Measurements from ENCODE around the gene SMPX. TPM values are rescaled to one million over a fixed set of nuclear protein-coding genes. Genes with fewer than 3 reads are reported as not detected.

SMPX gene
- total and polyA plus RNA-seq, 2 experiments from 2014 or later, result not detected

- TF ChIP-seq ZNF462 (CRISPR knock-in tag; IDR thresholded peaks at IDR 0.05) (no peak), EZH2phosphoT487 (IDR thresholded peaks at IDR 0.05; ENCODE audit: unreplicated experiment) (no peak), NANOG (IDR thresholded peaks at IDR 0.05; ENCODE audit: borderline replicate concordance) (no peak), CREB1 (CRISPR knock-in tag; IDR thresholded peaks at IDR 0.05; ENCODE audit: low read depth) (no peak), POLR2AphosphoS5 (IDR thresholded peaks at IDR 0.05; ENCODE audit: low read depth) (no peak), ZNF331 (CRISPR knock-in tag; IDR thresholded peaks at IDR 0.05; ENCODE audit: low read depth) (no peak), CTCF (conservative IDR thresholded peaks at IDR 0.05; ENCODE audit: low read depth in 2 of 2) (no peak)
Measured at GRCh38 chrX:21715825-21716224, 42.1 kb downstream of the SMPX start (continued).

- H2AFZ ChIP-seq, result no peak overlapping the region
- H4K20me1 ChIP-seq (replicated peaks; ENCODE audit: insufficient read depth), result no peaks in the 10 kb centered on the region
- no peak overlapping the region for H3K4me2 ChIP-seq
- no peaks in the 10 kb centered on the region for H3F3A ChIP-seq (replicated peaks; ENCODE audit: low read depth)
- no peak for TF ChIP-seq REST (IDR thresholded peaks at IDR 0.05; ENCODE audit: unreplicated experiment)
- no peak for TF ChIP-seq ZNF331 (CRISPR knock-in tag; IDR thresholded peaks at IDR 0.05; ENCODE audit: low read depth)
- no peak for TF ChIP-seq CREB1 (CRISPR knock-in tag; IDR thresholded peaks at IDR 0.05; ENCODE audit: low read depth)
- no peak for TF ChIP-seq ETS1 (IDR thresholded peaks at IDR 0.05)
- no peak for TF ChIP-seq EZH2phosphoT487 (IDR thresholded peaks at IDR 0.05; ENCODE audit: unreplicated experiment)
- no peak for TF ChIP-seq ZNF114 (CRISPR knock-in tag; IDR thresholded peaks at IDR 0.05)
- no peak for TF ChIP-seq NANOG (IDR thresholded peaks at IDR 0.05; ENCODE audit: borderline replicate concordance)
- H3K27me3 ChIP-seq (ENCODE audit: insufficient read depth), result no peaks in the 10 kb centered on the region
- H3K4me1 Mint-ChIP-seq, result no peaks in the 10 kb centered on the region; the same call in 2 of the 3 replicates
- no peaks in the 10 kb centered on the region for H3K36me3 ChIP-seq (ENCODE audit: insufficient read depth)
- no peaks in the 10 kb centered on the region for H3K9me2 ChIP-seq (ENCODE audit: insufficient read depth)
- no peak overlapping the region for H3K27ac ChIP-seq (ENCODE audit: low read depth)
- H3K4me3 Mint-ChIP-seq, result no peak overlapping the region
- H3K4me1 ChIP-seq (ENCODE audit: insufficient read depth), result no peaks in the 10 kb centered on the region
- no peaks in the 10 kb centered on the region for H3K79me2 ChIP-seq (replicated peaks; ENCODE audit: insufficient read depth)
- H3K27ac Mint-ChIP-seq, result no peak overlapping the region
- ATAC-seq (no peak), DNase-seq (ENCODE audit: low spot score) (no peak)
- no peaks in the 10 kb centered on the region for H3K9me3 Mint-ChIP-seq
- H3K4me3 ChIP-seq, result no peak overlapping the region
- no peaks in the 10 kb centered on the region for H3K36me3 Mint-ChIP-seq (ENCODE audit: low read depth)
- no peaks in the 10 kb centered on the region for H3K27me3 Mint-ChIP-seq (ENCODE audit: insufficient read depth, low read depth, poor library complexity)
Measured at GRCh38 chrX:21715337-21715736, 42.6 kb downstream of the SMPX start.
